SW 1271 (cell line): ENCODE data around the gene NCF2.
"Not testable (repeated sequence)": the region's sequence is repeated elsewhere in the genome, so short reads cannot be mapped to it uniquely, and the experiment has no call there.

Experiments
- DNase-seq, 2 experiments: peaks; one replicate each; lab custom pipeline; 2025; lab: John Stamatoyannopoulos, UW

The NCF2 gene

GRCh38 chr1:183590244-183591191 lies at the start of gene NCF2:
NCF2 (minus strand) TSS chr1:183590459; CDS start chr1:183590329, 130 bp downstream.
- DNase-seq, result no peak

- no peak for DNase-seq
Observed at GRCh38 chr1:183638649-183639387, 48.6 kb upstream of the NCF2 start.

GRCh38 chr1:183636783-183637182 lies 46.5 kb upstream of the NCF2 start:
- DNase-seq, result no peak

GRCh38 chr1:183636334-183636682 lies 46.0 kb upstream of the NCF2 start:
- no peak for DNase-seq

GRCh38 chr1:183635606-183636333 lies 45.5 kb upstream of the NCF2 start, which contains the start of gene ARPC5:
ARPC5 (minus strand) TSS chr1:183635783; CDS start chr1:183635659, 124 bp downstream.
- peak; percentile 71 to 90 for DNase-seq

- DNase-seq, result no peak
Observed at GRCh38 chr1:183635099-183635605, 44.9 kb upstream of the NCF2 start.

- DNase-seq, result no peak
Observed at GRCh38 chr1:183634429-183635065, 44.3 kb upstream of the NCF2 start.

GRCh38 chr1:183633676-183634343 lies 43.6 kb upstream of the NCF2 start:
- DNase-seq, result peak in 1 of 2 experiments; percentile 73

- DNase-seq, result no peak
Observed at GRCh38 chr1:183632964-183633363, 42.7 kb upstream of the NCF2 start.

GRCh38 chr1:183632114-183632513 lies 41.9 kb upstream of the NCF2 start:
- no peak for DNase-seq

GRCh38 chr1:183630748-183631147 lies 40.5 kb upstream of the NCF2 start:
- DNase-seq, result no peak

- no peak for DNase-seq
Observed at GRCh38 chr1:183628537-183628936, 38.3 kb upstream of the NCF2 start.

GRCh38 chr1:183626236-183626635 lies 36.0 kb upstream of the NCF2 start:
- DNase-seq, result not testable (repeated sequence)

- DNase-seq, result peak in 1 of 2 experiments; percentile 29
Observed at GRCh38 chr1:183622884-183623785, 32.9 kb upstream of the NCF2 start.

- DNase-seq, result no peak
Observed at GRCh38 chr1:183622013-183622412, 31.8 kb upstream of the NCF2 start.

GRCh38 chr1:183620311-183620710 lies 30.1 kb upstream of the NCF2 start:
- DNase-seq, result no peak

- DNase-seq, result no peak
Observed at GRCh38 chr1:183619781-183620180, 29.5 kb upstream of the NCF2 start.

GRCh38 chr1:183618202-183618601 lies 27.9 kb upstream of the NCF2 start:
- DNase-seq, result not testable (repeated sequence)

- not testable (repeated sequence) for DNase-seq
Observed at GRCh38 chr1:183612975-183613374, 22.7 kb upstream of the NCF2 start.

GRCh38 chr1:183612407-183612806 lies 22.1 kb upstream of the NCF2 start:
- DNase-seq, result no peak
